ENCODE data around the gene LCE3A.

DNA sequence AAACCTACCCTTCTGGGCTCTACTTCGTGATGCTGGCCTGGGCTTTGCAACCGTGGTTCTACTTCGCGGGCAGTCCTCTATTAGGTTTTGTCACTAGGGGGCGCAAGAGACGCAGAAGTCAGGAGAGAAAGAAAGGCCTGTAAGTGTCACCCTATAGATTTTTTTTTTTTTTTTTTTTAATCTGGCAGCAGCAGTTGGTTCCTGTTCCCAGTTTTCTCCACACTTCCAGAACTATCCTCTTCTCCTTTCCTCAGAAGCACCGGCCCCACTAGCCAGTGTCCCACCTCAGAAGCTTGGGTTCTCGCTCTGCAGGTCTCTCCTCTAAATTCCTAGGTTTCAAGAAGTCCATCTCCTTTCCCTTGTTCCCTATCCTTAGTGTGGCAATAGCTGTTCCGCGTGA is 31.2 kb upstream of the LCE3A start:
- TF ChIP-seq ZNF274 (IDR thresholded peaks at IDR 0.05; ENCODE audit: low read depth, low read length) (no peak), YY1 (IDR thresholded peaks at IDR 0.05; ENCODE audit: insufficient read depth, insufficient read length) (no peak)
